Measurements from ENCODE around the gene TBC1D20.

TBC1D20 gene

DNA sequence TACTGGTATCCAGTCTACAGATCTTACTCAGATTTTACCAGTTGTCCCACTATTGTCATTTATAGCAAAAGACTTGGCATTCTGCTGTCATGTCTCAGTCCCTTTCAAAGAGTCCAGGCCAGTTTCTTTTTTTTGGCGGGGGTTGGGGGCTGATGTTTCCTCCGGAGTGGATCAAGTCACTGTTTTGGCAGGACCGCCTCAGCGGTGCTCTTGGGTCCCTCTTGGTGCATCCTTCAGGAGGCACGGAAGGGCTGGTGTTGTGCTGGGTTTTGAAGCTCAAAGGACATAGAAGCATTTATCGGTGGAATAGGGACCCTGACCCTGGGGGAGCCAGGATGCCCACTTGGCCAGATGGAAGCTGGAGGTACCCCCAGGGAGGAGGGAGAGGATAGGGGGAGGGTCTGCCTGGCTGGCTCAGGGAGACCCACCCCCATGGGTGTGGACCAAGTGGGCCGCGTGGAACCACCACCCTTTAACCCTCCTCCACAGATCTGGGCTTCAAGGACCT lies 43.4 kb downstream of the TBC1D20 start:
- DNase-seq, result no peak

DNA sequence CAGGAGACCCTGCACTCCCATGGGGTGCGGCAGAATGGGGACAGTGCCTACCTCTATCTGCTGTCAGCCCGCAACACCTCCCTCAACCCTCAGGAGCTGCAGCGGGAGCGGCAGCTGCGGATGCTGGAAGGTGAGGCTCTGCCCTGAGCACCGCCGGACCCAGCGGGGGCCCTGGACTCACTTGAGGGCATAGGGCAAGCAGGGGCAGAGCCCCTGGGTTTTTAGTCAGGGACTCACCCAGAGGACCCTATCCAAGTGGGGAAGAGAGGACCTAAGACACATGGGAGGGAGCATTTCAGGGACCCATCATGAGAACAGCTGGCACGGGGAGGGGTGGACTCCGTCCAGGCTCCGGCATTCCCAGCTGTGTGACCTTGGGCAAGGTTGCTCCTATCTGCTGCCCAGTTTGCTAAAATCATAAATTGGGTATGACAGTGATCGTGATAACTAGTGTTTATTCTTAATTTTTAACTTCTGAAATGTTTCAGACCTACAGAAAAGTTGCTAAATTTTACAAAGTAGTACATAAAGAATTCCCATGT lies 44.5 kb downstream of the TBC1D20 start:
- no peak for DNase-seq

DNA sequence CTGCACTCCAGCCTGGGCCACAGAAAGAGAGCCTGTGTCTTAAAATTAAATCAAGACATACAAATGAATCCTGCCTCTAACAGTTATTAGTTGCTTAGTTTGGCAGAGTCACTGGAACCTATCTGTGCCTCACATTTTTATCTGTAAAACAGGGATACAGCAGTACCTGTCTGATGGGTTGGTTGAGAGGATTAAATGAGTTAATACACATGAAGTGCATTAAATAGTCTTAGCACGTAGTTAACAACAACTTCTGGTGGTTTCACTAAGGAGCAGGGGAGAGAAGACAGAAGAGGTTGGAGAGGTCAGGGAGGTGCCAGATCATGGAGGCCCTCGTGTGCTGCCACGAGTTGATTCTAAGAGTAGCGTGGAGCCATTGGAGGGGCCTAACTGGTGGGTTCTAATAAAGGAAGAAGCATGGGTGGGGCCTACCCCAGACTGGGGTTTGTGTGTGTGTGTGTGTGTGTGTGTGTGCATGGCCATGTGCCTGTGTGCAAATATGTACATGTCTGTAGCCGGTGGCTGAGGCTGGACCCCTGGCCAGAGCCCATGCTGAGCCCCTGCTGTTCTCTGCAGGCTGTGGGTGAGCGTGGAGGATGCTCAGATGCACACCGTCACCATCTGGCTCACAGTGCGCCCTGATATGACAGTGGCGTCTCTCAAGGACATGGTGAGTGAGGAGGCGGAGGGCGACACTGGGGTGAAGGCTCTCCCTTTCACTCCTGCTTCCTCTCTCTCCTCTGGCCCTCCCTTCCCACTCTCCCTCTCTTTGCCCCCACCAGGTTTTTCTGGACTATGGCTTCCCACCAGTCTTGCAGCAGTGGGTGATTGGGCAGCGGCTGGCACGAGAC lies 45.2 kb downstream of the TBC1D20 start:
- no peak for DNase-seq

DNA sequence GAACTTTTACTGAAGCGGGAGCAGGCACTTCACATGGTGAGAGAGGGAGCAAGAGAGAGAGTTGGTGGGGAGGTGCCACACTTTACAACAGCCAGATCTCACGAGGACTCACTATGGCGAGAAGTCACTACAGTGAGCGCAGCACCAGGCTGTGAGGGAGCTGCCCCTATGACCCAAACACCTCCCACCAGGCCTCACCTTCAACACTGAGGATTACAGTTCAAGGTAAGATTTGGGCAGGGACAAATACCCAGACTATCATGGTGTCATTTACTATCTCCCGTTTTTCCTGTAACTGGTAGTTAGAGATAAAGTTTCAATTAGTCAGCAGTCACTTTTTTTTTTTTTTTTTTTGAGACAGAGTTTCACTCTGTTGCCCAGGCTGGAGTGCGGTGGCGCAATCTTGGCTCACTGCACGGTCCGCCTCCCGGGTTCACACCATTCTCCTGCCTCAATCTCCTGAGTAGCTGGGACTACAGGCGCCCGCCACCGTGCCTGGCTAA lies 46.5 kb downstream of the TBC1D20 start:
- DNase-seq, result no peak

DNA sequence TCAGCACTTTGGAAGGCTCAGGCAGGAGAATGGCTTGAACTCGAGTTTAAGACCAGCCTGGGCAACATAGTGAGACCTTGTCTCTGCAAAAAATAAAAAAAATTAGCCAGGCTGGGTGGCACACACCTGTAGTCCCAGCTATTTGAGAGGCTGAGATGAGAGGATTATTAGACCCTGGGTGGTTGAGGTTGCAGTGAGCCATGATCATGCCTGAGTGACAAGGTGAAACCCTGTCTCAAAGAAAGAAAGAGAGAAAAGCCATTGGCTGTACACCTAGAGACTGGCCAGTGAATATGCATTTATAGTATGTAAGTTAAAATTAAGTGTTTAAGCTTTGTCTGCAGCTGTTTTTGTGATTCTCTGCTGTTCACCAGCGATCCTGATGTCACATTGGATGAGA lies 48.2 kb downstream of the TBC1D20 start:
- no peak for DNase-seq

DNA sequence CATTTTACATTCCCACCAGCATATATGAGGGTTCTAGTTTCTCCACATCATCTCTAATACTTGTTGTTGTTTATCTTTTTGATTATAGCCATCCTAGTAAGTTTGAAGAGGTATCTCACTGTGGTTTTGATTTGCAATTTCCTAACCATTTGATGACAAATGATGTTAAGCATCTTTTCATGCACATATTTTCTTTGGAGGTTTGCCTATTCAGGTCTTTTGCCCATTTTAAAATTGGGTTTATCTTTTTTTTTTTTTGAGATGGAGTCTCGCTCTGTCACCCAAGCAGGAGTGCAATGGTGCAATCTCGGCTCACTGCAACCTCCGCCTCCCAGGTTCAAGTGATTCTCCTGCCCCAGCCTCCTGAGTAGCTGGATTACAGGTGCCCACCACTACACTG lies 50.3 kb downstream of the TBC1D20 start:
- no peak for DNase-seq

DNA sequence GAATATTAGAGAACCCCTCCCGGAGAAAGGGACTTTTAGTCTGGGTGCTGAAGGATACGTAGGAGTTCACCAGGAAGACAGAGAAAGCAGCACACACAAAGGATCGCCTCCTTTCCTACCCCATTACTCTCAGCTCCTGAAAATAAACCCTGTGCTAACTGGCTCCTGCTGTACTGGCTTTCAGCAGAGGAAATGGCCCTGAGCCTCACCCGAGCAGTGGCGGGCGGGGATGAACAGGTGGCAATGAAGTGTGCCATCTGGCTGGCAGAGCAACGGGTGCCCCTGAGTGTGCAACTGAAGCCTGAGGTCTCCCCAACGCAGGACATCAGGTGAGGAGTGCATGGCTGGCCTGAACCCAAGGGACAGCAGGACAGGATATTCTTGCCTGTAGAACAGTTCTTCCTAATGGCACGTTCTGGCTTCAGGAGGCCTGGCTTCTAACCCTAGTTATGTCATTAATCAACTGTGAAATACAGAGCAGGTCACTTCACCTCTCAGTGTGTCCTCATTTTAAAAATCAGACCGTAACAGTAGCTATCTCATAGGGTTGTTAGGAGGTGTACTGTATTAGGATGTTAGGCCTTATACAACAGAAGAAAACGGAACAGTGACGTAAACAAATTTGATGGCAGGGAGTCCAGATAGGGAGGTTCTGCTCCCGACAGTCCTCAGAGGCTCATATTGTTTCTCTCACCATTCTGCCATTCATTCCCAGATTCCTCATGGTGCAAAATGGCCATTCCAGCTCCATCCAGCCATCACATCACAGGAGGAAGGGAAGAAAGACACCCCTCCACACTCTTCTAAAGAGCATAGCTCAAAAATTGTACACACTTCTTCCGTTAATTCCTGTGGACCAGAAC lies 52.4 kb downstream of the TBC1D20 start:
- DNase-seq, result no peak

DNA sequence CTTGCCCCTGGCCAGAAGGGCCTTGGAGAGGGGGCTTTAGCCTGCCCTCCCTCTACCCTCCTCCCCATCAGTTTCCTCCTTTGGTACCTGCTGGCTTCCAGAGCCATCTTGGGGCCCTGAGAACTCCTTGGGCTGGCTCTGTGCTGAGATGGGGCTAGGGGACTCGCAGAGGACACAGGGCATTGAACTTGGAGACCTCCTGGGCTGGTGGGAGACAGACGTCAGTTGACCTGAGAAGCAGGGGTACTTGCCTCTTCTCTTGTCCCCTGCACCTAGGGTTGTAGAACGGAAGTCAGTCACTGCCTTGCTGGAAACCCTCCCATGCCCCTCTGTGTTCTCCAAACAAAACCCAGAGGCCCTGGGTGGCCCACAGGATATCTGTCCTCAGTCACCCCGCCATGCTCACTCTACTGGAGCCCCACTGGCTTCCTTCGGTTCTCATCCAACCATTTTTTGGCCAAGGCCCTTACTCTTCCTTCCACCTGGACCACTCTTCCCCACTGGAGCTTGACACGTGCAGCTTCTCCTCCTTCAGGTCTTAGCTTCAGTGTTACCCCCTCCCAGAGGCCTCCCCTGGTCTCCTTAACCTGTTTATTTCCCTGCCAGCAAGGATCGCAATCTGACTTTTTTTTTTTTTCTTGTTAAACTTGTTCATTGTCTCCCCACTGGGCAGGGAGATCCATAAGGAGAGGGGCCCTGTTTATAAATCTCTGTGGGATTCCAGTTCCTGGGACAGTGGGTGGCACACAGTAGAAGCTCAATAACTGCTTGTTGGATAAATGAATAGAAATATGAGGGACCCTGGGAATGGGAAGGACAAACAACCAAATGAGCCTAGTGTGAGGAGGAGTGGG lies 53.3 kb downstream of the TBC1D20 start:
- peak; percentile 29 to 38 for DNase-seq

DNA sequence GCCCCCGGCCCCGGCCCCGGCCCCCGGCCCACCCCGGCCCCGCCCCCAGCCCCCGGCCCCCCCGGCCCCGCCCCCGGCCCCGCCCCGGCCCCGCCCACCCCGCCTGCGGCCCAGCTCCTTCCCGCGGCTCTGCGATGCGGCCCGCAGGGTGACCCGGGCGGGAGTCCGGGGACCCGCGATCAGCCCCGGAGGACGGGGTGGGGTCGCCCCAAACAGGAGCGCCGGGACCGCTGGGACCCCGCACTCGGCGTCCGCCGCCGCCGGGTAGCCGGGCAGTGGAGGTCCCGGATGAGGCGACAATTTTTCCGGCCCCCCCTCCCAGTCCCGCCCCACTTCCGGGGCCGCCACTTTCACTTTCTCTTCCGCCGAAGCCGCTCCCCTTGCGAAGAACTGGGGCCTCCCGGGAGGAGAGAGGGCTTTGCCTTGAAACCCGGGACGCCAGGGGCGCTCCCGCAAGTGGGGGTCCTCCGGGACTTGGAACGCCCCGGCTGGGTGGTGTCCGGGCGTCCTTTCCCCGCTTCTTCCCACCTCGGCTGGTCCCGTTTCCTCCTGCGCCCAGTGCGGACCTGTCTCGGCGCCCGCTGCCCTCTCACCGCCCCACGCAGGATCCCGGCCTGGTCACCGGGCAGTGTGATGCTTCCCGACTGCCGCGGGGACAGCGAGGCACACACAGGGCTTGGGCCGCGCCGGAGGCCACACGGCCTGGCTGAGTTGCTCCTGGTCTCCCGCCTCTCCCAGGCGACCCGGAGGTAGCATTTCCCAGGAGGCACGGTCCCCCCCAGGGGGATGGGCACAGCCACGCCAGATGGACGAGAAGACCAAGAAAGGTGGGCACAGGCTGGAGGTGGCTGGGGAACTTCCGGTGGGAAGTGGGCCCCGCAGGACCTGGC lies 54.1 kb downstream of the TBC1D20 start, which contains the start of gene RBCK1:
RBCK1 (plus strand) TSS at position 347 of the 890 bp plus-strand sequence; CDS start at position 806, 459 bp downstream.
- DNase-seq, result peak; percentile 86 to 90

DNA sequence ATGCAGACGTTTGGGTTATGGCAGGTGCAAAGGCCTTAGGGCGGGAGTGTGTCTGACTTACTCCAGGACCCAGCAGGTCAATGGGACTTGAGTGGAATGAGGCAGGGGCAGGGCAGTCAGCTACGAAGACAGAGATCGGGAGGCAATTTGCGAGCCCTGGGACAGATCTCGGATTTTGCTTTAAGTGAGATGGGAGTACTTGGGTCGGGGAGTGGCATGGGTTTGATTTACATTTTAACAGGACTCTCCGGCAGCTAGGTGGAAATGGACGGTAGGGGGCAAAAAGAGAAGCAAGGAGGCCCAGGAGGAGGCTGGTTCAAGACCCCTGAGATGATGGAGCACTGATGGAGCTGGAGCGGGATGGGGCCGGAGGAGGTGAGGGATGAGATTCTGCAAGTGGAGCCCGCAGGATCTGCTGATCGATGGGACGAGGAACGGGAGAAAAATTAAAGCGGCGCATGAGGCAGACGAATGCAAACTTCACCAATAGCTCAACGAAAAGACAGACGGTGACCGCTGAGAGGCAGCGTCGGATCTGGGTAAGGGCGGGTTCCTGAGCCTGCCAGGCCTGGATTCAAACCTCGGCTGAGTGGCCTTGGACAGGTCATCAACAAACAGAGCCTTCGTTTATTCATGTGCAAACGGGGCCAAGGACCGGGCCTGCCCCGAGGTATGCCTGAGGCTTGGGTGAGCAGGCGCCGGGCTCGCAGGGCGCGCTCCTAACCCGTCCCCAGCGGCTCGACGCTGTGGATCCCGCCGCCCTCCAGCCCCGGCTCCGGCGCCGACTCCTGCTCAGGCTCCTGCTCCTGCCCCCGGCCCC lies 55.0 kb downstream of the TBC1D20 start:
- DNase-seq, result peak; percentile 70 to 75

DNA sequence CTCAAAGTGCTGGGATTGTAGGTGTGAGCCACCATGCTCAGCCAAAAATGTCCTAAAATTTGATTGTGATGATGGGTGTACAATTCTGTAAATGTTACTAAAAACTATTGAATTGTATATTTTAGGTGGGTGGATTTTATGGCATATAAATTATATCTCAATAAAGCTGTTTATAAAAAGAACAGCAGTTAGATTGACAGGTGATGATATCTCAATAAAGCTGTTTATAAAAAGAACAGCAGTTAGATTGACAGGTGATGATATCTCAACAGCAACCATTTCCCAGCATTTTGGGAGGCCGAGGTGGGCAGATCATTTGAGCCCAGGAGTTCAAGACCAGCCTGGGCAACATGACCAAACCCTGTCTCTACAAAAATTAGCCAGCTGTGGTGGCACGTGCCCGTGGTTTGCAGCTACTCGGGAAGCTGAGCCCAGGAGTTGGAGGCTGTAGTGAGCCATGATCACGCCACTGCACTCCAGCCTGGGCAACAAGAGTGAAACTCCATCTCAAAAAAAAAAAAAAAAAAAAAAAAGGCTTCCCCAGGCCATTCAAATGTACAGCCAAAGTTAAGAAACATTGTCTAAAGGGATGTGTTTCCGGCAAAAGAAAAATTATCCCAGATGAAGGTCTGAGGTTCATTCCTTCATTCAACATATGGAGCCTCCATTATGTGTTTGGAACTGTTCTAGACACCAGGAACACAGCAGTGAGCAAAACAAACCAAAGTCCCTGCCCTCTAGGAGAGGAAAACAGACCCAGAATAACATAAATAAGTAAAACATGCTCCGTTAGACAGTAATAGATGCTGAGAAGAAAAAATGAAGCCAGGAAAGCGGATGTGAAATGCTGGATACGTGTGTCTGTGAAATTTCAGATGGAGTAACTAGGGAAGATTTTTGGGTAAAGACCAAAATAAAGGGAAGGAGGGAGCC lies 55.9 kb downstream of the TBC1D20 start:
- no peak for DNase-seq

DNA sequence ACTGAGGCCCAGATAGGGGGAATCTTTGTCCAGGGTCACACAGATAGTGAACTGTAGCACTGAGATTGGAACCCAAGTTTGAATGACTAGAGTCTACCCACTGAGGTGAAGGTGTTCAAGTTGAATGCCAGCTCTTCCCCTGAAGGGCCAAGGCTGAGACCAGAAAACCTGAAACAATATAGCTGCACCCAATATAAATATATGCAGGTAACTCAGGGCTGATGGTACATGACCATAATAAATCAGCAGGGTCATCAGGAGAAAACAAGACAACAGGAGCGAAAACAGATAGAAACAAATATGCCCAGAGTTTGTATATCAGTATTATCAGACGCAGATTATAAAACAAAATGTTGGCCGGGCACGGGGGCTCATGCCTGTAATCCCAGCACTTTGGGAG lies 58.2 kb downstream of the TBC1D20 start:
- no peak for DNase-seq

DNA sequence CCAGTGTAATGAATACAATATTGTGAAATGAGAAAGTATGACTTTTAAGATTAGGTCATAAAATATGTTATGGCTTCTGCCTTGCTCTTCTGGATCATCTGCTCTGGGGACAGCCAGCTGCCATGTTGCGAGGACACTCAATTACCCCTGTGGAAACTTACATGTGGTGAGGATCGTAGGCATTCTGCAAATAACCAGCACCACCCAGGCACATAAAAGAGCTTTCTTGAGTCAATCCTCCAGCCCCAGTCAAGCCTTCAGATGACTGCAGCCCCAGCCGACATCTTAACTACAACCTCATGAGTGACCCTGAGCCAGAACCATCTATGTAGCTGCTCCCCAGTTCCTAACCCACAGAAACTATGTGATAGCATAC lies 58.8 kb downstream of the TBC1D20 start:
- DNase-seq, result no peak

DNA sequence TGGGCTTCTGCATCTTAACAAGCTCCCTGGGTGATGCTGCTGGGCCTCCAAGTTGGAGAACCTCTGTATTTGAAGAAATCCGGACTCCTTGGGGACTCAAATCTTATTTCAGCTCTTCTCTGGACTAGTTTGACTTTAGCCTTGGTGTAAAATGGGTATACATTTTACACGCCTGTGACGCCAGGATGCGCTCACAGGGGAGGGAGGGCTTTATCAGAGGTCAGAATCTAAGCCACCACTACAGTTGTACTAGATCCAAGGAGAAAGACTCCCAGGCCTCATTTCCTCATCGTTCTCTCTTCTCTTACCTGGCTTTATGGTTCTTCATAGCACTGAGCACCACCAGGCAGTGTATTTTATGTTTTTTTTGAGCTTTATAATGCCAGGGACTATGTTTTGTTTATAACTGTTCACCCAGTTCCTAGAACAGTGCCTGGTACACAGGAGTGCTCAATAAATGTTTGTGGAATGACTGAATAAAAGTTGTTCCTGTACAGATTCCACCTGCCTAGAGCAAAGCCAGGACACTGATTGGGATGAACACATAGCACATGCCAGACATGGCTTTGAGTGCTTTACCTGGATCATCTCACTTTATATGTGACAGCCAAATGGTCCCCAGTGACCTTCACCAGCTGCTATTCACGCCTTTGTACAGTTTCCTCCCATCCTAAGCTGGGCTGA lies 59.3 kb downstream of the TBC1D20 start:
- DNase-seq, result no peak

DNA sequence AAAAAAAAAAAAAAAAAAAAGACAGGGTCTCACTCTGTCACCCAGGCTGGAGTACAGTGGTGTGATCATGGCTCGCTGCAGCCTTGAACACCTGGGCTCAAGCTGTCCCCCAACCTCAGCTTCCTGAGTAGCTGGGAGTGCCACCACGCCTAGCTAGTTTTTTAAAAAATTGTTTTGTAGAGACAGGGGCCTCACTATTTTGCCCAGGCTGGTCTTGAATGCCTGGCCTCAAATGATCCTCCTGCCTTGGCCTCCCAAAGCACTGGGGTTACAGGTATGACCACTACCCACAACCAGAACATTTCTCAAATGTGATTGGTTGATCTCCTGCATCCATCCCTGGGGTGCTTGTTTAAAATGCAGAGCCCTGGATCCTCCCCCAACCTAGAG lies 59.8 kb downstream of the TBC1D20 start:
- DNase-seq, result no peak

DNA sequence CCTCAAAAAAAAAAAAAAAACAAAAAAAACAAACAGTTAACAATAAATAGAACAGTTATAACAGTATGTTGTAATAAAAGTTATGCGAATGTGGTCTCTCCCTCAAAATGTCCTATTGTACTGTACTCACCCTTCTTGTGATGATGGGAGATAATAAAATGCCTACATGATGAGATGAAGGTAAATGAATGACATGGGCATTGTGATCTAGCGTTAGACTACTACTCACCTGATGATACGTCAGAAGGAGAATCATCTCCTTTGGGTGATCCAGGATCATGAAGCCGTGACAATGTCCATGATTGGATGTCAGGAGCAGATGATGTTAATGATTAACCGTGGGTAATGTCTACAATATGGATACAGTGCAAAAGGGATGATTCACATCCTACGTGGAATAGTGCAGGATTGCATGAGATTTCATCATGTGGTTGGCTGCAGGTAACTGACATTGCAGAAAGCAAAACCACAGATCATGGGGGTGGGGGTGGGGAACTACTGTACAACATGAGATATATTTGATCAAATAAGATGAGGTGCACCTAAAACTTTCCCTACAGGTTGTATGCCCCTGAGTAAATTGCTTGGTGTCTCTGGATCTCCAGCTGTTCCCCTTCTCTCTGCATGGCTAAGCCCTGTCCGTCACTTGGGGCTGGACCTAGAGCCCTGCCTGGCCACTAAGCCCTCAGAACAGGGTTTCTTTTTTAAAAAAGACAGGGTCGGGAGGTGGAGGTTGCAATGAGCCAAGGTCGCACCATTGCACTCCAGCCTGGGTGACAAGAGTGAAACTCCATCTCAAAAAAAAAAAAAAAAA lies 60.4 kb downstream of the TBC1D20 start:
- no peak for DNase-seq

DNA sequence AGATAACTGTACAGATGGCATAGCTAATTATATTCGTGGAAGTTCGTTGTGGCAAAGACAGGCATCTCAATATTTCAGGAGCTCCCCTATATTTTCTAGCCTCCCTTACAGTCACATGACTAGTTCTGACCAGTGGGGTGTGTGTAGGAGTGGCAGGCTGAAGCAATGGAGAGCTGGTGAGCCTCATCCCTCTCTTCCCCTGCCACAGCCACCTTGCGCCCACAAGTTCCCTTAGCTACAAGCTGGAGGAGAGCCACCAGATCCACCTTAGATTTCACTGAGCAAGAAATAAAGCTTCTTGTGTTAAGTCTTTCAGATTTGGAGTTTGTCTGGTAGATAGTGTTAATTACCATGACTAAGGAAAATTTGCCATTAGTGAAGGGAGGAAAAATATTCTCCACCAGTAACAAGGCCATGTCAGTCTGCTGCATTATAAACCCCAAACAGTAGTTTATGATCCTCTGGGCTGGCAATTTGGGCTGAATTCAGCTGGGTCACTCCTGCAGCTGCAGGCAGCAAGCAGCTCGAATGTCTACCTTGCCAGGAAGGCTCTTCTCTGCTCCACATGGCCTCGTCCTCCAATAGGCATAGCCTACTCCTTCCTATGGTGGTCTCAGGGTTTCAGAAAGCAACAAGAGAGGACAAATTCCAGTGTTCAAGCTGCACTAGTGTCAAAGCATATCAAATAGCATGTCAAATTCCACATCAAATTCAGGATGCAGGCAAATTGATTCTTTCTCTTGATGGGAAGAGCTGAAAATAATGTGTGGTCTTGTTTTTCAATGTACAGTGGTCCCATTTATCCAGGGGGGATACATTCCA lies 61.7 kb downstream of the TBC1D20 start:
- DNase-seq, result no peak

Data from stimulated activated CD4-positive, alpha-beta T cell treated with anti-CD3 and anti-CD28 coated beads, Interleukin-2, amount 100 ng/mL, for 24 hours (primary cell).